Panc1 (cell line): ENCODE data around the gene TSR3.

Experiments
- POLR2AphosphoS5 ChIP-seq: IDR thresholded peaks from 2 replicates; pipeline ENCODE4 v1.6.1; 2012; ENCODE audit warnings: mild to moderate bottlenecking, low read depth, low read length, moderate library complexity
- SIN3A ChIP-seq: IDR thresholded peaks from 2 replicates; pipeline ENCODE4 v1.6.1; 2012; ENCODE audit warnings: low read depth, mild to moderate bottlenecking, low read length, moderate library complexity, borderline replicate concordance; ENCODE audit not compliant: insufficient read depth
- TCF7L2 ChIP-seq: IDR thresholded peaks from 2 replicates; pipeline ENCODE4 v1.6.1; 2011; ENCODE audit warnings: mild to moderate bottlenecking, low read depth, low read length, inconsistent platforms
- TF ChIP-seq, protein P1 (sequence below): fragments of 450-650 bp; IDR thresholded peaks from 2 replicates; pipeline ENCODE4 v1.5.1; 2017; ENCODE audit warnings: mild to moderate bottlenecking
- TF ChIP-seq, protein P2 (sequence below), 2 experiments: IDR thresholded peaks; 2 replicates each; pipeline ENCODE4 v1.6.1; 2011 to 2012; ENCODE audit warnings: low read depth in 2 of 2, control low read depth in 1 of 2, low read length in 1 of 2, mild to moderate bottlenecking in 1 of 2, moderate library complexity in 1 of 2; ENCODE audit not compliant: insufficient read depth in 1 of 2

DNA sequence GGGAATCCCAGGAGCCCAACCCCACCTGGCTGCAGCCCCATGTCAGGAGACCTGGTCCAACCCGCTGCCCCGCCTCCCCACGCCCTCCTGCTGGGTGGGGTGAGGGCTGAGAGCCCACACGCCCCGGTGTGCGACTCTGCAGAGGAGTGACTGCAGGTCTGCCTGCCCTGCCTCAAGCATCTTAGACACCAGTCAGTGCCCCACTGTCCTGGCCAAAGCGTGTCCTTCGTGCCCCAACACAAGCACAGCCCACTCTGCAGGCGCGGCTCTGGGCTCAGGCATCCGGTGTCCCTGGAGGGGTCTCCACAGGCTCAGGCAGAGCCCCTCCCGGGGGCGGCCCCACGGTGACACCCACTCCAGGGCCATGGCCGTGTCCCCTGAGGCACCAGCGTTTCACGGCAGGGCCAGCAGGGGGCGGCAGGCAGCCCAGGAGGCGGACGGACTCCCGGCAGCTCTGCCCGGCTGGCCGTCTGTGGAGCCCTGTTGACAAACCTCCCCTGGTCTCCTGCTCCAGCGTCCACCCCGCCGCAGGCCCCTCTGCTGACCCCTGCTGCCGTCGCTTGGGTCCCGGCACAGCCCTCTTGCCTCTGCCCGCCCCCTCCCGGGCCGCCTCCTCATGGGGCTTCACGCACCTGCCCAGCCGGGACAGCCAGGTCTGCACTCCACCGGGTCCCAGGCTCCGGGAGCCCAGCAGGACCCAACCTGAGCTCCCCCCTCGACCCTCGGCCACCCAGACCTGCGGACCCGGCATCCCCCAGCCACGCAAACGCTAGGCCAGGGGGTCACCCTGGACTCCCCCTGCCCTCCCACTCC lies 50.8 kb downstream of the TSR3 start:
- TF ChIP-seq TCF7L2 (no peak), POLR2AphosphoS5 (no peak), SIN3A (no peak)
- TF ChIP-seq, protein P1, sequence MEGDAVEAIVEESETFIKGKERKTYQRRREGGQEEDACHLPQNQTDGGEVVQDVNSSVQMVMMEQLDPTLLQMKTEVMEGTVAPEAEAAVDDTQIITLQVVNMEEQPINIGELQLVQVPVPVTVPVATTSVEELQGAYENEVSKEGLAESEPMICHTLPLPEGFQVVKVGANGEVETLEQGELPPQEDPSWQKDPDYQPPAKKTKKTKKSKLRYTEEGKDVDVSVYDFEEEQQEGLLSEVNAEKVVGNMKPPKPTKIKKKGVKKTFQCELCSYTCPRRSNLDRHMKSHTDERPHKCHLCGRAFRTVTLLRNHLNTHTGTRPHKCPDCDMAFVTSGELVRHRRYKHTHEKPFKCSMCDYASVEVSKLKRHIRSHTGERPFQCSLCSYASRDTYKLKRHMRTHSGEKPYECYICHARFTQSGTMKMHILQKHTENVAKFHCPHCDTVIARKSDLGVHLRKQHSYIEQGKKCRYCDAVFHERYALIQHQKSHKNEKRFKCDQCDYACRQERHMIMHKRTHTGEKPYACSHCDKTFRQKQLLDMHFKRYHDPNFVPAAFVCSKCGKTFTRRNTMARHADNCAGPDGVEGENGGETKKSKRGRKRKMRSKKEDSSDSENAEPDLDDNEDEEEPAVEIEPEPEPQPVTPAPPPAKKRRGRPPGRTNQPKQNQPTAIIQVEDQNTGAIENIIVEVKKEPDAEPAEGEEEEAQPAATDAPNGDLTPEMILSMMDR: peak; percentile 98
- TF ChIP-seq, protein P2, sequence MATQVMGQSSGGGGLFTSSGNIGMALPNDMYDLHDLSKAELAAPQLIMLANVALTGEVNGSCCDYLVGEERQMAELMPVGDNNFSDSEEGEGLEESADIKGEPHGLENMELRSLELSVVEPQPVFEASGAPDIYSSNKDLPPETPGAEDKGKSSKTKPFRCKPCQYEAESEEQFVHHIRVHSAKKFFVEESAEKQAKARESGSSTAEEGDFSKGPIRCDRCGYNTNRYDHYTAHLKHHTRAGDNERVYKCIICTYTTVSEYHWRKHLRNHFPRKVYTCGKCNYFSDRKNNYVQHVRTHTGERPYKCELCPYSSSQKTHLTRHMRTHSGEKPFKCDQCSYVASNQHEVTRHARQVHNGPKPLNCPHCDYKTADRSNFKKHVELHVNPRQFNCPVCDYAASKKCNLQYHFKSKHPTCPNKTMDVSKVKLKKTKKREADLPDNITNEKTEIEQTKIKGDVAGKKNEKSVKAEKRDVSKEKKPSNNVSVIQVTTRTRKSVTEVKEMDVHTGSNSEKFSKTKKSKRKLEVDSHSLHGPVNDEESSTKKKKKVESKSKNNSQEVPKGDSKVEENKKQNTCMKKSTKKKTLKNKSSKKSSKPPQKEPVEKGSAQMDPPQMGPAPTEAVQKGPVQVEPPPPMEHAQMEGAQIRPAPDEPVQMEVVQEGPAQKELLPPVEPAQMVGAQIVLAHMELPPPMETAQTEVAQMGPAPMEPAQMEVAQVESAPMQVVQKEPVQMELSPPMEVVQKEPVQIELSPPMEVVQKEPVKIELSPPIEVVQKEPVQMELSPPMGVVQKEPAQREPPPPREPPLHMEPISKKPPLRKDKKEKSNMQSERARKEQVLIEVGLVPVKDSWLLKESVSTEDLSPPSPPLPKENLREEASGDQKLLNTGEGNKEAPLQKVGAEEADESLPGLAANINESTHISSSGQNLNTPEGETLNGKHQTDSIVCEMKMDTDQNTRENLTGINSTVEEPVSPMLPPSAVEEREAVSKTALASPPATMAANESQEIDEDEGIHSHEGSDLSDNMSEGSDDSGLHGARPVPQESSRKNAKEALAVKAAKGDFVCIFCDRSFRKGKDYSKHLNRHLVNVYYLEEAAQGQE (IDR thresholded peaks at IDR 0.05; ENCODE audit: insufficient read depth in 1 of 2, low read depth in 2 of 2, low read length in 1 of 2): no peak
